DOHH2 (cell line): ENCODE results near the gene FILIP1.

Experiments used
- H3F3A ChIP-seq: fragments of 200-600 bp; sonication (generic), shearing (Covaris generic); 2 replicates; pipeline ENCODE4 v1.6.0; 2016; ENCODE audit warnings: antibody characterized with exemption, mild to moderate bottlenecking; ENCODE audit not compliant: control insufficient read depth, insufficient read depth
- H3K27ac ChIP-seq: fragments of 200-600 bp; sonication (generic); 2 replicates; pipeline ENCODE4 v1.5.1; 2014; ENCODE audit warnings: low read depth, mild to moderate bottlenecking, low read length, moderate library complexity
- H3K27me3 ChIP-seq: fragments of 200-600 bp; sonication (generic); 2 replicates; pipeline ENCODE4 v1.6.1; 2014; ENCODE audit warnings: mild to moderate bottlenecking, low read length, mixed read lengths; ENCODE audit not compliant: control insufficient read depth
- H3K36me3 ChIP-seq: fragments of 200-600 bp; sonication (generic); 2 replicates; pipeline ENCODE4 v1.6.1; 2014; ENCODE audit warnings: mild to moderate bottlenecking, low read length, moderate library complexity, mixed read lengths; ENCODE audit not compliant: control insufficient read depth
- H3K4me1 ChIP-seq: fragments of 200-600 bp; sonication (generic); 2 replicates; pipeline ENCODE4 v1.6.1; 2014; ENCODE audit warnings: mild to moderate bottlenecking, low read length, mixed read lengths; ENCODE audit not compliant: control insufficient read depth
- H3K4me2 ChIP-seq: fragments of 200-600 bp; sonication (generic); 2 replicates; pipeline ENCODE4 v1.6.0; 2014; ENCODE audit warnings: mild to moderate bottlenecking, low read length, moderate library complexity
- H3K4me3 ChIP-seq: fragments of 200-600 bp; sonication (generic); 2 replicates; pipeline ENCODE4 v1.5.1; 2014; ENCODE audit warnings: mild to moderate bottlenecking, low read length, mixed read lengths
- H3K79me2 ChIP-seq: fragments of 200-600 bp; sonication (generic); 2 replicates; pipeline ENCODE4 v1.6.1; 2014; ENCODE audit warnings: mild to moderate bottlenecking, low read length, mixed read lengths; ENCODE audit not compliant: control insufficient read depth
- H3K9me2 ChIP-seq: fragments of 200-600 bp; sonication (generic); replicated peaks from 2 replicates; pipeline ENCODE4 v1.6.1; 2014; ENCODE audit warnings: mild to moderate bottlenecking, low read length, mixed read lengths; ENCODE audit not compliant: control insufficient read depth
- H3K9me3 ChIP-seq: fragments of 200-600 bp; sonication (generic); 2 replicates; pipeline ENCODE4 v1.6.1; 2014; ENCODE audit warnings: antibody characterized with exemption, low read length, mixed read lengths; ENCODE audit not compliant: control insufficient read depth, insufficient read depth
- H4K20me1 ChIP-seq: fragments of 200-600 bp; sonication (generic); 2 replicates; pipeline ENCODE4 v1.6.0; 2014; ENCODE audit warnings: low read depth, mild to moderate bottlenecking, antibody characterized with exemption, low read length, moderate library complexity; ENCODE audit not compliant: control insufficient read depth, insufficient read depth
- CTCF ChIP-seq: fragments of 200-600 bp; sonication (generic); IDR thresholded peaks from one replicate; pipeline ENCODE4 v1.5.1; 2014; ENCODE audit warnings: antibody characterized with exemption, mild to moderate bottlenecking, low read depth, low read length; ENCODE audit not compliant: poor library complexity, severe bottlenecking
- EZH2phosphoT487 ChIP-seq: fragments of 200-600 bp; sonication (generic); IDR thresholded peaks from 2 replicates; pipeline ENCODE4 v1.6.1; 2017; ENCODE audit warnings: borderline replicate concordance, mild to moderate bottlenecking, antibody characterized with exemption, low read length, moderate library complexity, mixed read lengths

The FILIP1 gene

DNA sequence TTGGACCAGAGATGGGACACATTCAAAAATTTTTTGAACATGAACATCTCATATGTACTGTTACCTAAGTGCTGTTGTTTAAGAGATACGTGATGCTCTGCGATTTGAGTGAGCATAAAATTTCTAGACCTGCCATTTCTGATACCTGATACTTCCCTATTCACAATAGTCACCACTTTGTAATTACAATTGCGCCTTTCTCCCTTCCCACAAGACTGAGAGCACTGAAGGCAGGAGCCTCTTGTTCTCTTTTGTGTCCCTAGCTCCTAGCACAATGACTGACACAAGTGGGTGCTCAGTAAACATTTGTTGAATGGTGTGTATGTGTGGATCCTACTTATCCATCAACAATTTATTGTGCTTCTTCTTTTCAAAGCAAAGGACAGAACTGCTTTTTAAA is 116.2 kb downstream of the FILIP1 start:
- Histone ChIP-seq H4K20me1 (no peaks in the 10 kb centered on the region), H3K27me3 (peaks cover 11% of the 10 kb centered on the region; the same call in 1 of the 2 replicates), H3K79me2 (no peaks in the 10 kb centered on the region), H3K9me3 (no peaks in the 10 kb centered on the region), H3K4me2 (no peak overlapping the region), H3K4me3 (no peak overlapping the region), H3K27ac (no peak overlapping the region), H3K9me2 (no peaks in the 10 kb centered on the region), H3K4me1 (no peaks in the 10 kb centered on the region), H3F3A (no peaks in the 10 kb centered on the region), H3K36me3 (no peaks in the 10 kb centered on the region)
- TF ChIP-seq EZH2phosphoT487 (no peak), CTCF (no peak)

- Histone ChIP-seq H3K4me1 (no peaks in the 10 kb centered on the region), H3K4me2 (no peak overlapping the region), H3K9me3 (no peaks in the 10 kb centered on the region), H3F3A (no peaks in the 10 kb centered on the region), H3K79me2 (no peaks in the 10 kb centered on the region), H3K27me3 (peaks cover 5% of the 10 kb centered on the region; the same call in 1 of the 2 replicates), H3K36me3 (no peaks in the 10 kb centered on the region), H3K4me3 (no peak overlapping the region), H3K27ac (no peak overlapping the region), H4K20me1 (no peaks in the 10 kb centered on the region), H3K9me2 (no peaks in the 10 kb centered on the region)
- TF ChIP-seq EZH2phosphoT487, result no peak
- no peak for TF ChIP-seq CTCF
Observed at GRCh38 chr6:75376347-75377024, 117.1 kb downstream of the FILIP1 start.

- H3K36me3 ChIP-seq, result no peaks in the 10 kb centered on the region
- H4K20me1 ChIP-seq, result no peaks in the 10 kb centered on the region
- no peaks in the 10 kb centered on the region for H3K4me1 ChIP-seq
- no peak for TF ChIP-seq CTCF
- no peaks in the 10 kb centered on the region for H3K9me2 ChIP-seq
- H3K27ac ChIP-seq, result no peak overlapping the region
- 0 out of 2 replicates have a peak, but pooled peaks cover 4% of the 10 kb centered on the region for H3K27me3 ChIP-seq
- H3F3A ChIP-seq, result no peaks in the 10 kb centered on the region
- H3K4me3 ChIP-seq, result no peak overlapping the region
- no peak overlapping the region for H3K4me2 ChIP-seq
- H3K79me2 ChIP-seq, result no peaks in the 10 kb centered on the region
- H3K9me3 ChIP-seq, result no peaks in the 10 kb centered on the region
Observed at GRCh38 chr6:75374961-75375400, 118.6 kb downstream of the FILIP1 start.
